ENCODE results near the gene CFAP45.

GRCh38 chr1:159861218-159861617, 38.7 kb downstream of the CFAP45 start:
- TF ChIP-seq POLR2A (IDR thresholded peaks at IDR 0.05; ENCODE audit: low read depth, low read length) (no peak), TAF1 (IDR thresholded peaks at IDR 0.05; ENCODE audit: borderline replicate concordance, low read depth, low read length) (no peak)

Data from GM12892 (cell line).